Keratinocyte (primary cell): ENCODE data around the gene PPP1CC. TPM values are rescaled to one million over a fixed set of nuclear protein-coding genes. Genes with fewer than 3 reads are reported as not detected.
A peak's percentile ranks its signal among the peaks of the same experiment; 100 is the strongest.

ENCODE experiments used
- DNase-seq: peaks from one replicate; pipeline ENCODE4 v3.0.0-alpha.2; 2011; ENCODE audit warnings: low read depth, missing footprints, low spot score
- FAIRE-seq: peaks from 2 replicates; lab custom pipeline; 2011; peaks lifted over from hg19 to GRCh38; lab: Jason Lieb, UNC
- H2AFZ ChIP-seq: 2 replicates; pipeline ENCODE4 v1.6.0; 2012; ENCODE audit warnings: low read length, control low read depth, inconsistent platforms; ENCODE audit not compliant: control insufficient read depth
- H3K27ac ChIP-seq: 2 replicates; pipeline ENCODE4 v1.5.1; 2011; ENCODE audit warnings: low read length; ENCODE audit not compliant: control insufficient read depth, insufficient read depth
- H3K27me3 ChIP-seq: 3 replicates; pipeline ENCODE4 v1.6.0; 2011; ENCODE audit warnings: low read length; ENCODE audit not compliant: control insufficient read depth, insufficient read depth; ENCODE audit errors: extremely low read depth
- H3K36me3 ChIP-seq, 2 experiments: 2 replicates in 1 of 2; 3 replicates in 1 of 2; pipeline ENCODE4 v1.5.1; 2011; ENCODE audit warnings: low read length in 2 of 2, mild to moderate bottlenecking in 1 of 2; ENCODE audit not compliant: control insufficient read depth in 2 of 2, insufficient read depth in 2 of 2; ENCODE audit errors: extremely low read depth in 1 of 2
- H3K4me1 ChIP-seq: 3 replicates; pipeline ENCODE4 v1.5.1; 2011; ENCODE audit warnings: low read length; ENCODE audit not compliant: control insufficient read depth, insufficient read depth; ENCODE audit errors: extremely low read depth
- H3K4me2 ChIP-seq: 3 replicates; pipeline ENCODE4 v1.6.0; 2011; ENCODE audit warnings: low read depth, low read length; ENCODE audit not compliant: control insufficient read depth, insufficient read depth; ENCODE audit errors: extremely low read depth
- H3K4me3 ChIP-seq, 3 experiments: fragments of 200-600 bp in 1 of 3; sonication (generic) in 1 of 3; 2 replicates in 2 of 3; 3 replicates in 1 of 3; pipeline ENCODE4 v1.5.1; 2011 to 2016; ENCODE audit warnings: low read length in 3 of 3, mild to moderate bottlenecking in 3 of 3, control low read depth in 2 of 3, inconsistent platforms in 1 of 3, low read depth in 1 of 3, mixed read lengths in 1 of 3, mixed run types in 1 of 3, moderate library complexity in 1 of 3; ENCODE audit not compliant: control insufficient read depth in 2 of 3, insufficient read depth in 2 of 3; ENCODE audit errors: extremely low read depth in 1 of 3
- H3K79me2 ChIP-seq: 2 replicates; pipeline ENCODE4 v1.6.0; 2012; ENCODE audit warnings: low read length; ENCODE audit not compliant: control insufficient read depth, insufficient read depth
- H3K9ac ChIP-seq: 3 replicates; pipeline ENCODE4 v1.6.0; 2011; ENCODE audit warnings: low read length; ENCODE audit not compliant: control insufficient read depth, insufficient read depth; ENCODE audit errors: extremely low read depth
- H3K9me1 ChIP-seq: 3 replicates; pipeline ENCODE4 v1.6.0; 2011; ENCODE audit warnings: low read length; ENCODE audit not compliant: control insufficient read depth, insufficient read depth; ENCODE audit errors: extremely low read depth
- H3K9me3 ChIP-seq: 2 replicates; pipeline ENCODE4 v1.5.1; 2012; ENCODE audit warnings: low read depth, low read length; ENCODE audit not compliant: control insufficient read depth
- H4K20me1 ChIP-seq: 3 replicates; pipeline ENCODE4 v1.6.0; 2011; ENCODE audit warnings: low read length; ENCODE audit not compliant: control insufficient read depth, insufficient read depth; ENCODE audit errors: extremely low read depth
- EZH2 ChIP-seq: IDR thresholded peaks from one replicate; pipeline ENCODE4 v1.6.1; 2012; ENCODE audit warnings: inconsistent platforms, mild to moderate bottlenecking, low read length, moderate library complexity
- dilution Hi-C: fragments of 300-500 bp; cut with MboI; formaldehyde crosslinking; loops from one replicate; pipeline ENCODE4 v1.7.0; 2020; ENCODE audit warnings: low sequenced_read_pairs; ENCODE audit not compliant: extremely low pct_ligation_motif_present
- polyA plus RNA-seq, 5 experiments: library from polyadenylated mRNA; depleted of rRNA in 3 of 5; stranded (reverse) in 3 of 5; stranded (forward) in 1 of 5; unstranded in 1 of 5; fragments of >200 nt; gene quantifications; 1 replicate in 1 of 5; 2 replicates in 3 of 5; 3 replicates in 1 of 5; pipeline versions ENCODE4 v1.2.1 to v1.2.3, GENCODE V29; 2011 to 2012; ENCODE audit warnings: missing spikeins in 2 of 5, low read depth in 1 of 5, low replicate concordance in 1 of 5
- TF ChIP-seq, protein P1 (sequence below), 3 experiments: IDR thresholded peaks in 1 of 3; conservative IDR thresholded peaks in 1 of 3; optimal IDR thresholded peaks in 1 of 3; 2 replicates in 2 of 3; 3 replicates in 1 of 3; pipeline versions ENCODE3 to v1.5.1; 2011; ENCODE audit warnings: low read length in 3 of 3, mild to moderate bottlenecking in 3 of 3, moderate library complexity in 2 of 3, control low read depth in 1 of 3, inconsistent platforms in 1 of 3; ENCODE audit not compliant: insufficient read depth in 2 of 3; ENCODE audit errors: extremely low read depth in 1 of 3

PPP1CC gene
- polyA plus RNA-seq, 1 donor (not counting 4 experiments of a cell fraction or from before 2014, with no cell fraction given): 158 TPM

DNA sequence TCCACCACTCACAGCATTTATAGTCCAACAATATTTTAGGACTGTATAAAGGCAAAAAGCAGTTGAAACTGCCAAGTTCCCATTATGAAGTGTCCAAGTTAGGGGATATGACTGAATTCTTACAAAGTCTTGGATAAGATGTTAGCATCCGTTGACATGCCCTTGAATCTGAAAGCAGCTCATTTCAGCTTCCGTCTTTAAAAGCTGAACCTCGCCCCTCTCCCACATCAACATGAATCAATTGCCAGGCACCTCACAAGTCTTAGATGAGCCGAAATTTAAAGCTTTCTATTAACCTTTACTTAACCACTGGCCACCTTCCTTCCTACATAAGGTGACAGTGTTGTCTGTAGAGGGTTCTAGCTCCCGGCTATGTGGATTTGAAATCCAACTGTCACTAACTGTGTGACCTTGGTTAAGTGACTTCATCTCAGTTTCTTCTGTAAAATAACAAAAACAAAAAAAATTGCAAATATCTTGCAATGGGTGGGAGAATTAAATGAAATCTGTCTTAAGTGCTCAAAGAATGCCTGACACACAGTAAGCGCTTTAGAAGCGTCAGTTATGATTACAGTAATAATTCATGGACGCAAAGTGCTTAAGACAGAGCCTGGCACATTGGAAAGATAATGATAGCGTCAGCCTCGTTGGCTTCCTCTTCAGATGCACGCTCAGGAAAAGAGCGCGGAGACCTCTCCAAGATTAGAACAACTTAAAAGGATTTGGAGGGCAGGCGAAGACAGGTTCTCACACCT is 1.2 kb downstream of the PPP1CC start:
- FAIRE-seq: no peak
- H3K4me1 ChIP-seq: peaks cover 41% of the 10 kb centered on the region

DNA sequence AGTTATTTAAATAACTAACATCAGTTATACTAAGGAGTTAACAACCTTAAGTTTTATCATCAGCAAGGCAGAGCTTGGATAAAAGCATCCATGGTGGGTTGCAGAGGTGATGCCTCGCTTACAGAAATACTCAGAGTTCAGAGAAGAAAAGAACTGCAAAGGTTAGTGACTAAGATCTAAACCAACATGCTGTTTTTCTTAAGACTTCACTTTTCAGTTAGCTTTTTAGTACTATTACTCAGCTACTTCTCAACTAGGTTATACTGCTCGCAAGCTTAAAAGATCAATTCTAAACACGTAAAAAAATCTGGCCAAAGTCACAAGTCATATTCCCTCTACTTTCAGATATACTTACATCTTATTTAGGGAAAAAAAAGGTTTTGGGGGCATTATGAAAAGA is 2.8 kb downstream of the PPP1CC start:
- H3K4me1 ChIP-seq: peaks cover 36% of the 10 kb centered on the region
- dilution Hi-C loops: no loop called here
- peaks cover 2 to 9% of the 10 kb centered on the region in 2 experiments for H3K36me3 ChIP-seq
- no peak overlapping the region for H3K9ac ChIP-seq
- FAIRE-seq (no peak), DNase-seq (no peak)
- H2AFZ ChIP-seq: no peak overlapping the region
- no peak overlapping the region for H3K27ac ChIP-seq
- H3K79me2 ChIP-seq: peaks cover 78% of the 10 kb centered on the region
- H4K20me1 ChIP-seq: peaks cover 37% of the 10 kb centered on the region
- peak overlapping the region; percentile 98 for H3K4me2 ChIP-seq
- no peaks in the 10 kb centered on the region for H3K27me3 ChIP-seq
- peak overlapping the region in 1 of 3 experiments; percentile 99 for H3K4me3 ChIP-seq
- TF ChIP-seq, protein P1, sequence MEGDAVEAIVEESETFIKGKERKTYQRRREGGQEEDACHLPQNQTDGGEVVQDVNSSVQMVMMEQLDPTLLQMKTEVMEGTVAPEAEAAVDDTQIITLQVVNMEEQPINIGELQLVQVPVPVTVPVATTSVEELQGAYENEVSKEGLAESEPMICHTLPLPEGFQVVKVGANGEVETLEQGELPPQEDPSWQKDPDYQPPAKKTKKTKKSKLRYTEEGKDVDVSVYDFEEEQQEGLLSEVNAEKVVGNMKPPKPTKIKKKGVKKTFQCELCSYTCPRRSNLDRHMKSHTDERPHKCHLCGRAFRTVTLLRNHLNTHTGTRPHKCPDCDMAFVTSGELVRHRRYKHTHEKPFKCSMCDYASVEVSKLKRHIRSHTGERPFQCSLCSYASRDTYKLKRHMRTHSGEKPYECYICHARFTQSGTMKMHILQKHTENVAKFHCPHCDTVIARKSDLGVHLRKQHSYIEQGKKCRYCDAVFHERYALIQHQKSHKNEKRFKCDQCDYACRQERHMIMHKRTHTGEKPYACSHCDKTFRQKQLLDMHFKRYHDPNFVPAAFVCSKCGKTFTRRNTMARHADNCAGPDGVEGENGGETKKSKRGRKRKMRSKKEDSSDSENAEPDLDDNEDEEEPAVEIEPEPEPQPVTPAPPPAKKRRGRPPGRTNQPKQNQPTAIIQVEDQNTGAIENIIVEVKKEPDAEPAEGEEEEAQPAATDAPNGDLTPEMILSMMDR (optimal IDR thresholded peaks at IDR 0.05 in 1 of 3, IDR thresholded peaks at IDR 0.05 in 1 of 3, conservative IDR thresholded peaks at IDR 0.05 in 1 of 3; ENCODE audit: extremely low read depth in 1 of 3, insufficient read depth in 2 of 3, low read length in 3 of 3): no peak
- TF ChIP-seq EZH2: no peak
- peaks cover 2% of the 10 kb centered on the region for H3K9me1 ChIP-seq
- H3K9me3 ChIP-seq: no peaks in the 10 kb centered on the region

More for the DNA sequence above, 1.2 kb downstream of the PPP1CC start:
- dilution Hi-C loops: no loop called here
- no peaks in the 10 kb centered on the region for H3K9me3 ChIP-seq
- H3K27ac ChIP-seq: peak overlapping the region; percentile 76
- peak overlapping the region; percentile 87 for H3K9ac ChIP-seq
- TF ChIP-seq, protein P1 (optimal IDR thresholded peaks at IDR 0.05 in 1 of 3, IDR thresholded peaks at IDR 0.05 in 1 of 3, conservative IDR thresholded peaks at IDR 0.05 in 1 of 3; ENCODE audit: extremely low read depth in 1 of 3, insufficient read depth in 2 of 3, low read length in 3 of 3): no peak
- no peak for TF ChIP-seq EZH2
- peaks cover 2 to 8% of the 10 kb centered on the region in 2 experiments for H3K36me3 ChIP-seq
- no peak for DNase-seq
- H3K4me3 ChIP-seq: peak overlapping the region; percentile 86 to 99 (median 95)
- H4K20me1 ChIP-seq: peaks cover 33% of the 10 kb centered on the region
- H3K9me1 ChIP-seq: peaks cover 2% of the 10 kb centered on the region
- H3K79me2 ChIP-seq: peaks cover 61% of the 10 kb centered on the region
- peak overlapping the region; percentile 98 for H3K4me2 ChIP-seq
- no peak overlapping the region for H2AFZ ChIP-seq
- H3K27me3 ChIP-seq: no peaks in the 10 kb centered on the region
